Progenitor cell of endocrine pancreas (in vitro differentiated cells): ENCODE results near the gene CENPE. TPM values are rescaled to one million over a fixed set of nuclear protein-coding genes. Genes with fewer than 3 reads are reported as not detected.

Experiments used
- DNase-seq: peaks from one replicate; pipeline ENCODE4 v3.0.0; 2021; ENCODE audit warnings: low spot score; ENCODE audit not compliant: unreplicated experiment
- H3K27ac Mint-ChIP-seq: 2 replicates; pipeline ENCODE4 v1.8.0; 2021; ENCODE audit warnings: mild to moderate bottlenecking, moderate library complexity, mixed read lengths
- H3K27me3 Mint-ChIP-seq: 2 replicates; pipeline ENCODE4 v1.8.0; 2021; ENCODE audit warnings: mixed read lengths
- H3K36me3 Mint-ChIP-seq: 2 replicates; pipeline ENCODE4 v1.8.0; 2022; ENCODE audit warnings: mixed read lengths; ENCODE audit not compliant: insufficient read depth
- H3K4me1 Mint-ChIP-seq: 2 replicates; pipeline ENCODE4 v1.8.0; 2021; ENCODE audit warnings: low read depth, mixed read lengths
- H3K4me3 Mint-ChIP-seq: 2 replicates; pipeline ENCODE4 v1.8.0; 2021; ENCODE audit warnings: low read depth, mild to moderate bottlenecking, moderate library complexity, mixed read lengths
- H3K9me3 Mint-ChIP-seq: 2 replicates; pipeline ENCODE4 v1.8.0; 2021; ENCODE audit warnings: low read depth, mixed read lengths
- total RNA-seq: library from RNA; stranded (reverse); gene quantifications from 2 replicates; pipeline ENCODE4 v1.2.1, GENCODE V29; 2021
- TF ChIP-seq, protein P1 (sequence below): fragments of 200-600 bp; sonication (generic); IDR thresholded peaks from one replicate; pipeline ENCODE4 v1.5.0; 2021; ENCODE audit warnings: antibody characterized with exemption, mild to moderate bottlenecking; ENCODE audit not compliant: unreplicated experiment

CENPE gene
- total RNA-seq, 1 donor from 2014 or later, result 16.5 TPM

DNA sequence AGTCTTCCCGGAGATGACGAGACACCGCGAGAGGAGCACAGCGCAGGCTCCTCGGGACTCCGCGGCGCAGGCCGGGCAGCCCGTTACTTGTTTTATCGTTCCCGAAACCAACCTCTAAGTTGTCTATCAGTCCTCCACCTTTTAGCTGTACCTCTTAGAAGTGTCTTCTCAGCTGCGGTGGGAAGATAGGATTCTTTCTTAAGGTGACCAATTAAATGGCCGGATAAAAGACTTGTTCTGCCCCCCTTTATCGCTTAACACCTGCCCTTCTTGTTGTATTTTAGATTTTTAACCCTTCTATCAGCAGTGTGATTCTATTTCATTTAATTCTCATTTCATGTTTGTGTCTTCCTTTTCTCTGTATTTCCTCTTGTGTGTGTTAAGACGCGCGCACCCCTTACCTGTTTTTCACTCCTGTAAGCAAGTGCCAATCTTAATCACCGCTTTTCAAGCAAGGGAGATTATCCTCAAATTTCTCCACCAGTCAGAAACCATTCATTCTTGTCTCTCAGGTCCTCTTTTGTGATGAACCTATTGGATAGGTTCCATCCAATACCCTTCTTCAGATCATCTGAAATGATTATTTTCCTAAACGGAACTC, 121.3 kb downstream of the CENPE start, which contains the start of gene SLC9B2:
Gene SLC9B2, minus strand, starts transcription at position 15 of the 601 bp plus-strand sequence. CDS start 9,211 bp downstream, outside the sequence.
- Mint-ChIP-seq H3K36me3 (peaks cover 16% of the 10 kb centered on the region), H3K9me3 (no peaks in the 10 kb centered on the region), H3K4me1 (peaks cover 9% of the 10 kb centered on the region), H3K27ac (peak within 1 kb of the TSS; percentile 81), H3K27me3 (peaks cover 28% of the 10 kb centered on the region), H3K4me3 (peak within 1 kb of the TSS; percentile 84)
- no peak for DNase-seq
- TF ChIP-seq, protein P1, sequence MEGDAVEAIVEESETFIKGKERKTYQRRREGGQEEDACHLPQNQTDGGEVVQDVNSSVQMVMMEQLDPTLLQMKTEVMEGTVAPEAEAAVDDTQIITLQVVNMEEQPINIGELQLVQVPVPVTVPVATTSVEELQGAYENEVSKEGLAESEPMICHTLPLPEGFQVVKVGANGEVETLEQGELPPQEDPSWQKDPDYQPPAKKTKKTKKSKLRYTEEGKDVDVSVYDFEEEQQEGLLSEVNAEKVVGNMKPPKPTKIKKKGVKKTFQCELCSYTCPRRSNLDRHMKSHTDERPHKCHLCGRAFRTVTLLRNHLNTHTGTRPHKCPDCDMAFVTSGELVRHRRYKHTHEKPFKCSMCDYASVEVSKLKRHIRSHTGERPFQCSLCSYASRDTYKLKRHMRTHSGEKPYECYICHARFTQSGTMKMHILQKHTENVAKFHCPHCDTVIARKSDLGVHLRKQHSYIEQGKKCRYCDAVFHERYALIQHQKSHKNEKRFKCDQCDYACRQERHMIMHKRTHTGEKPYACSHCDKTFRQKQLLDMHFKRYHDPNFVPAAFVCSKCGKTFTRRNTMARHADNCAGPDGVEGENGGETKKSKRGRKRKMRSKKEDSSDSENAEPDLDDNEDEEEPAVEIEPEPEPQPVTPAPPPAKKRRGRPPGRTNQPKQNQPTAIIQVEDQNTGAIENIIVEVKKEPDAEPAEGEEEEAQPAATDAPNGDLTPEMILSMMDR, result no peak

DNA sequence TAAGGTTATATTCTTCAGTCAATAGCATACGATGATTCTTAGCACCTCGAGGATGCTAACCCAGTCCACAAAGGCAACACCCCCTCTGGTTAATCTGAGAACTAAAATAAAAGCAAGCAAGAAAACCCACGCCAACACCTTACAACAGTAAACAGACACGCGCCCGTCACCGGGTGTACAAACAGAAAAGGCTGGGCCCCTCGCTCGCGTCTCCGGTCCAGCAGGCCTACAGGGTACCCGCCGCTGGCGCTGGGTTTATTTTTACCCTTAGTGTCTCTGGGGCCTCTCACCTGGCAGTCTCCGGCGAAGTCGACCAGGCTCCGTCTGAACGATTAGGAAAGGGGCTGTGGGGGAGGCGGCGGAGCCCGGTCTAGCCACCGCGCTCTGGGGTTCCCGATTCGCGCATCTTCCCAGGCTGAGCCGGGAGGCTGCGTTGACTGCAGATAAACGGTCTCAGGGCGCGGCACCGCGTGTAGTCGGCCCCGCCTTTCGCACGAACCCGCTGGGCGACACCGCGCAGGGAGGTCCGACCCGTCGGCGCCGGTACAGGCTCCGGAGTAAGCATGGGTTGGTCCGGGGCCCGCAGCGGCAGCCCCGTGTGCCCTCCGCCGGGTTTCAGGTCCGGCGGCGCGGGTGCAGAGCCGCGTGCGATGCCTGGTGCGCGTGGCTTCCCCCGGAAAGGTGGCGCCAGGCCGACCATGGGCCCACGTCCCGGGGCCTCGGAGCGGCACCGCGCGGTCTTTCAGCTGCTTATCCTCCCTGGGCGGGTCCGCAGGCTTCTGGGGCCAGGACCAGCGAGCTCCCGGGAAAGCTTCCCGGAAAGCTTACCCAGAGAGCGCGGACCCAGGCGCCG, 122.0 kb downstream of the CENPE start:
- H3K4me3 Mint-ChIP-seq, result peak overlapping the region; percentile 84

GRCh38 chr4:103075435-103075893, 122.7 kb downstream of the CENPE start:
- TF ChIP-seq, protein P1, result no peak
- no peaks in the 10 kb centered on the region for H3K9me3 Mint-ChIP-seq
- no peak for DNase-seq
- H3K36me3 Mint-ChIP-seq, result peaks cover 10% of the 10 kb centered on the region
- peaks cover 28% of the 10 kb centered on the region for H3K27me3 Mint-ChIP-seq
- H3K4me1 Mint-ChIP-seq, result peaks cover 9% of the 10 kb centered on the region
- no peak overlapping the region for H3K27ac Mint-ChIP-seq
- H3K4me3 Mint-ChIP-seq, result peak overlapping the region; percentile 84

More for the DNA sequence above, 122.0 kb downstream of the CENPE start:
- Mint-ChIP-seq H3K27me3 (peaks cover 28% of the 10 kb centered on the region), H3K36me3 (peaks cover 14% of the 10 kb centered on the region), H3K9me3 (no peaks in the 10 kb centered on the region), H3K4me1 (peaks cover 9% of the 10 kb centered on the region), H3K27ac (peak overlapping the region; percentile 81)
- TF ChIP-seq, protein P1, result no peak
- peak; percentile 29 for DNase-seq

GRCh38 chr4:103074744-103075434, 123.3 kb downstream of the CENPE start:
- no peak overlapping the region for H3K4me3 Mint-ChIP-seq

More at GRCh38 chr4:103074744-103075434, 123.3 kb downstream of the CENPE start:
- no peak overlapping the region for H3K27ac Mint-ChIP-seq
- H3K9me3 Mint-ChIP-seq, result no peaks in the 10 kb centered on the region
- TF ChIP-seq, protein P1, result no peak
- H3K4me1 Mint-ChIP-seq, result peaks cover 9% of the 10 kb centered on the region
- peaks cover 10% of the 10 kb centered on the region for H3K36me3 Mint-ChIP-seq
- DNase-seq, result no peak
- H3K27me3 Mint-ChIP-seq, result peaks cover 28% of the 10 kb centered on the region
